ENCODE measurements around the gene L3MBTL3. TPM values are rescaled to one million over a fixed set of nuclear protein-coding genes. Genes with fewer than 3 reads are reported as not detected.

The L3MBTL3 gene
- total RNA-seq, 4 donors from 2014 or later: 2.1 to 6.1 (median 5.9) TPM

DNA sequence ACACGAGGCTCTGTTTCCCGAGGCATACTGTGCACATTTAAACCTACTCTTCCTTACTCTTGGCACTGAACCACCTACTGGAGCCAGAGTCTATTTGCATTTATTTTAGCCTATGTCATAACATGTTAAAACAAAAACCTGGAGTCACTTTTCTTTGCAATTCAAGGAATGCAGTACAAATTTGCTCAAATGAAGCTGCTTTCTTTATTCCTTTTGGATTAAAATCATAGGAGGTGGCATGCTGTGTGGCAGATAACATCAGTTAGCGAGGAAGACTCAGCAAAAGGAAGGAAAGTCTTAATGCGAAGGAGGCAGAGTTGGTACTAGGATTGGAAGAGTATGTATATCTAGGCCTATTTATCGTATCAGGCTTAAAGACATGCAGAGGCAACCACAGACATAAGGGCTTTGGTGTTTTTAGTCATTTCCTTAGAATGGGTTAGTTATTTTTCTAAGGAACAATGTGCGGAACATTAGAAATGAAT, 111.4 kb downstream of the L3MBTL3 start:
- no peaks in the 10 kb centered on the region for H3K9me3 ChIP-seq
- DNase-seq (no peak), ATAC-seq (no peak)
- no peaks in the 10 kb centered on the region for H3K27me3 ChIP-seq
- no peak overlapping the region for H3K27ac ChIP-seq
- no peak for TF ChIP-seq POLR2A (IDR thresholded peaks at IDR 0.05)
- TF ChIP-seq, protein P1, sequence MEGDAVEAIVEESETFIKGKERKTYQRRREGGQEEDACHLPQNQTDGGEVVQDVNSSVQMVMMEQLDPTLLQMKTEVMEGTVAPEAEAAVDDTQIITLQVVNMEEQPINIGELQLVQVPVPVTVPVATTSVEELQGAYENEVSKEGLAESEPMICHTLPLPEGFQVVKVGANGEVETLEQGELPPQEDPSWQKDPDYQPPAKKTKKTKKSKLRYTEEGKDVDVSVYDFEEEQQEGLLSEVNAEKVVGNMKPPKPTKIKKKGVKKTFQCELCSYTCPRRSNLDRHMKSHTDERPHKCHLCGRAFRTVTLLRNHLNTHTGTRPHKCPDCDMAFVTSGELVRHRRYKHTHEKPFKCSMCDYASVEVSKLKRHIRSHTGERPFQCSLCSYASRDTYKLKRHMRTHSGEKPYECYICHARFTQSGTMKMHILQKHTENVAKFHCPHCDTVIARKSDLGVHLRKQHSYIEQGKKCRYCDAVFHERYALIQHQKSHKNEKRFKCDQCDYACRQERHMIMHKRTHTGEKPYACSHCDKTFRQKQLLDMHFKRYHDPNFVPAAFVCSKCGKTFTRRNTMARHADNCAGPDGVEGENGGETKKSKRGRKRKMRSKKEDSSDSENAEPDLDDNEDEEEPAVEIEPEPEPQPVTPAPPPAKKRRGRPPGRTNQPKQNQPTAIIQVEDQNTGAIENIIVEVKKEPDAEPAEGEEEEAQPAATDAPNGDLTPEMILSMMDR (IDR thresholded peaks at IDR 0.05 in 4 of 5, conservative IDR thresholded peaks at IDR 0.05 in 1 of 5): no peak
- no peak overlapping the region for H3K4me3 ChIP-seq
- no peaks in the 10 kb centered on the region for H3K36me3 ChIP-seq
- intact Hi-C loops (cut with DNase I; ENCODE audit: low total_unique reads): no loop called here
- no peaks in the 10 kb centered on the region for H3K4me1 ChIP-seq
- in situ Hi-C loops (cut with MboI; ENCODE audit: low sequenced_read_pairs in 4 of 4): no loop called here

DNA sequence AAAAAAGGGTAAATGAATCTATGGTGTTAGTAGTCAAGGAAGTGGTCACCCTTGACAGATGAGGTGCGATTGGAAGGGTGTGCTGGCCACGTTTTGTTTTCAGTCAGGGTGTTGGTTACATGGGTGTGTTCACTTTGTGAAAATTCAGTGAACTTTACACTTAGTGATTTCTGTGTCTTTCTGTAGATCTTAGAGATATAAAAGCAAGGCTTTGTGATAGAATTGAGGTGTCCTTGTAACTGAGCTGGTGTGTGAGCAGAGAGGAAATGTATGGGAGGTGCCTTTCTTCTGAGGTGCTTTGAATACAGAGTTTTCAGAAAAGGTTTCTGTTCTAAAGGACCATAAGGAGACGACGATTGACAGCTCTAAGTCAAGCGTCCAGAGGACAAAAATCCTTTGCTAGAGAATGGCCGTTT, 113.9 kb downstream of the L3MBTL3 start:
- in situ Hi-C loops (cut with MboI; ENCODE audit: low sequenced_read_pairs in 4 of 4): no loop called here
- DNase-seq: no peak
- H3K27me3 ChIP-seq: no peaks in the 10 kb centered on the region

DNA sequence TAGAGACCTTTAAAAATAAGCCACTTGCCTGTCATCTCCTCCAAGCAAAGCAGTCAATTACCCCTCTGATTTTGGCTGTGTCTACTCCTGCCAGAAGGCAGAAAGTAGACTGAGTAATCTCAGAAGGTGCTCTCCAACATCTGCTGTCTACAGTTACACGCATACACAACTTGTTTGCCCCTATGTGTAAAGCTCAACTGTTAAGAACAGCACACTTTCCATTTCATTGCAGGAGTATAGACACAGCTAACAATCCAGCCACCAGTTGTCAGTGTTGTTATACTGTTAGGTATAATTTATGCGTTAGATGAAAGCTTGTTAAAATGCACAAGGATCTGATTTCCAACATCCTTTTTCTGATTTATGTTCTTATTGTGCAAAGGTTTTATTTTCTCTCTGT, 116.2 kb downstream of the L3MBTL3 start:
- TF ChIP-seq, protein P1 (IDR thresholded peaks at IDR 0.05 in 4 of 5, conservative IDR thresholded peaks at IDR 0.05 in 1 of 5): no peak
- no peak for TF ChIP-seq POLR2A (IDR thresholded peaks at IDR 0.05)
- in situ Hi-C loops (cut with MboI; ENCODE audit: low sequenced_read_pairs in 4 of 4): no loop called here
- Histone ChIP-seq H3K4me3 (no peak overlapping the region), H3K27me3 (no peaks in the 10 kb centered on the region), H3K9me3 (no peaks in the 10 kb centered on the region), H3K27ac (no peak overlapping the region), H3K4me1 (no peaks in the 10 kb centered on the region), H3K36me3 (no peaks in the 10 kb centered on the region)
- intact Hi-C loops (cut with DNase I; ENCODE audit: low total_unique reads): no loop called here
- no peak for DNase-seq
- no peak for ATAC-seq

More for the DNA sequence above, 113.9 kb downstream of the L3MBTL3 start:
- Histone ChIP-seq H3K9me3 (no peaks in the 10 kb centered on the region), H3K4me3 (no peak overlapping the region), H3K27ac (no peak overlapping the region), H3K4me1 (no peaks in the 10 kb centered on the region), H3K36me3 (no peaks in the 10 kb centered on the region)
- intact Hi-C loops (cut with DNase I; ENCODE audit: low total_unique reads): no loop called here
- ATAC-seq: no peak
- TF ChIP-seq POLR2A (IDR thresholded peaks at IDR 0.05): no peak
- TF ChIP-seq, protein P1 (IDR thresholded peaks at IDR 0.05 in 4 of 5, conservative IDR thresholded peaks at IDR 0.05 in 1 of 5): no peak

DNA sequence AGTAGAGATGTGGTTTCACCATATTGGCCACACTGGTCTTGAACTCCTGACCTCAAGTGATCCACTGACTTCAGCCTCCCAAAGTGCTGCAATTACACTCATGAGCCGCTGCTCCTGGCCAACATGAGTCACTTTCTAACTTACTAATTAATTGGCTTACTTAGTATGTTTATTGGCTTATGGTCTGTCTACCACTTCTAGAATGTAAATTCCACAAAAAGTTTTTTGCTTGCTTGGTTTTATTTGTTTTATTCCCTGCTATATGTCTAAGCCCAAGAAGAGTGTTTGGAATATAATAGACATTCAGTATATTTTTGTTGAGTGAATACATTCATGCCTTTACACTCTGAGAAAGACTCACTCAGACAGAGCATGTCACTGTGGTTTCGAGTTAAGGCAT, 118.4 kb downstream of the L3MBTL3 start:
- intact Hi-C loops (cut with DNase I; ENCODE audit: low total_unique reads) (no loop called here), in situ Hi-C loops (cut with MboI; ENCODE audit: low sequenced_read_pairs in 4 of 4) (no loop called here)
- Histone ChIP-seq H3K9me3 (no peaks in the 10 kb centered on the region), H3K27me3 (no peaks in the 10 kb centered on the region), H3K4me1 (no peaks in the 10 kb centered on the region), H3K36me3 (no peaks in the 10 kb centered on the region), H3K4me3 (no peak overlapping the region), H3K27ac (no peak overlapping the region)
- DNase-seq: no peak
- no peak for ATAC-seq
- TF ChIP-seq, protein P1 (IDR thresholded peaks at IDR 0.05 in 4 of 5, conservative IDR thresholded peaks at IDR 0.05 in 1 of 5): no peak
- no peak for TF ChIP-seq POLR2A (IDR thresholded peaks at IDR 0.05)
